SW480 (cell line): ENCODE results near the gene RNF208.
"Not testable (repeated sequence)": the region's sequence is repeated elsewhere in the genome, so short reads cannot be mapped to it uniquely, and the experiment has no call there.

Experiments used
- DNase-seq: peaks from one replicate; pipeline ENCODE4 v3.0.0-alpha.2; 2016; ENCODE audit warnings: low spot score

Gene RNF208, protein sequence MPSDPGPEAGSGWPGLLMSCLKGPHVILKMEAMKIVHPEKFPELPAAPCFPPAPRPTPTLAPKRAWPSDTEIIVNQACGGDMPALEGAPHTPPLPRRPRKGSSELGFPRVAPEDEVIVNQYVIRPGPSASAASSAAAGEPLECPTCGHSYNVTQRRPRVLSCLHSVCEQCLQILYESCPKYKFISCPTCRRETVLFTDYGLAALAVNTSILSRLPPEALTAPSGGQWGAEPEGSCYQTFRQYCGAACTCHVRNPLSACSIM

GRCh38 chr9:137222190-137223077 is at the start of gene RNF208:
TSS of gene RNF208 (minus strand) at chr9:137222240. CDS start at chr9:137221212, 1,028 bp downstream.
- DNase-seq = no peak

DNA sequence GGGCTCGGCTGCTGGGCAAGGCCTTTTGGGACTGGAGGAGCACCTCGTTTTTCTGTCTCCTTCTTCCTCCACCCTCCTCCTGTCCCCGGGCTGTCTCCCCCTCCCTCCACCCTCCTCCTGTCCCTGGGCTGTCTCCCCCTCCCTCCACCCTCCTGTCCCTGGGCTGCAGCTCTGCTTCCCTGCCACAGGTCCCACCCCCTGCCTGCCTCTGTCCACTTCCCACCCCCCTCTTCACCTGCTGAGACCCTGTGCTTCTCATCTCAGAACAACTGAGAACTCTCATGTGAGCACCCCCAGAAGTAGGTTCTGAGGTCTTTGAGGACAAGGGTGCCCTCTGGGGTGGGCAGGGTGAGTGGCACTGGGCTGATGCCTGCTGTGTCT is 49.6 kb upstream of the RNF208 start:
- DNase-seq = no peak

DNA sequence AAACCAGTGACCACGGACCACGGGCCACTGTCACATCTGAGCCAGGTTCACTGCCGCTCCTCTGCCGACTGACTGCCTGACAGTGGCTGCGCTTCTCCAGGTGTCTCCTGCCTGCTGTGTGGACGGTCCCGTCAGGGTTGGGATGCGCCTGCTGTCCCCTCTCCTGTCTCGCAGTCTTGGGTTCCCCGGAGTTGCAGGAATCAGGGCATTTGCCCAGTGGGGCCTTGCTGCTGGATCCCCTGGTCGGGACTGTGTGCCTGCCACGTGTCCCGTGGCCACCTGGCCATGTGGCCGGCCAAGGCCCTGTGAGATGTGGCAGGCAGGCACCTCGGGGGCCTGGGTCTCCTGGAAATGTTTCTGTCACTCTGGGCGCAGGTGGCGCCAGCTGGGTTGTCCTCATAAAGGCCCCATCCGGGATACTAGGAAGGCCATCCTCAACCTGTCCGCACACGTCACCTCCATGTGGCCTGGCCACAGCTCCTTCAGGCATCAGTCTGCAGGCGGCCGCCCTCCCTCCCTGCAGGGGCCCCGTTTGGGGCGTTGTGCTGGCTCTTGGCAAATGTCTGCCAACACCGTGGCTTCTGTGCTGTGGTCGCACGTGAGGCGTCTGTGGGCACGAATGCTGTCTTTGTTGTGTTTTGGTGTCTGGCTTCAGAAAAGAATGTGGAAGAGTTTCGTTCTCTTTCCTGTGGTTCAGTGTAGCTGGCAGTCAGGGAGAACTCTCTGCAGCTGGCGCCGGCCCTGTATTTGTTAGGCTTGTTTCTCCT is 49.1 kb upstream of the RNF208 start:
- DNase-seq = no peak

DNA sequence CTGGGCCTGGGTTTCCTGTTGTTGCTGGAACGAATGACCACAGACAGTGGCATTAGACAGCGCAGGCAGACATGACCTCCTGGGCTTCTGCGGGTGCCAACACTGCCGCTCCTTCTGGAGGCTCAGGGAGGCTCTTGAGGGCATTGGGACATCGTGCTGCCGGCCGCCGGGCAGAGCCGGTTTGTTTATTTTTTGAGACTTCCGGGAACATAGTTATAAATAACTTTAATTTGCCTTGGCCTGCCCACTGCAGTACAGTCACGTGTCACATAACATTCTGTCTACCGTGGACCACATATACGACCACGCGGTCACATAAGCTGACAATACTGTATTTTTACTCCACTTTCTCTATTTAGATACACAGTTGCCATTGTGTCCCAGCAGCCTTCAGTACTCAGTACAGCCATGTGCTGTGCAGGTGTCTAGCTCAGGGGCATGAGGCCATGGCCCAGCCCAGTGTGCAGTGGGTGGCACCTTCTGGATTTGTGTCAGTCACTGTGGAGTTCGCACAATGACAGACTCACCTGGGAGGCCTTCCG is 47.3 kb upstream of the RNF208 start:
- no peak for DNase-seq

DNA sequence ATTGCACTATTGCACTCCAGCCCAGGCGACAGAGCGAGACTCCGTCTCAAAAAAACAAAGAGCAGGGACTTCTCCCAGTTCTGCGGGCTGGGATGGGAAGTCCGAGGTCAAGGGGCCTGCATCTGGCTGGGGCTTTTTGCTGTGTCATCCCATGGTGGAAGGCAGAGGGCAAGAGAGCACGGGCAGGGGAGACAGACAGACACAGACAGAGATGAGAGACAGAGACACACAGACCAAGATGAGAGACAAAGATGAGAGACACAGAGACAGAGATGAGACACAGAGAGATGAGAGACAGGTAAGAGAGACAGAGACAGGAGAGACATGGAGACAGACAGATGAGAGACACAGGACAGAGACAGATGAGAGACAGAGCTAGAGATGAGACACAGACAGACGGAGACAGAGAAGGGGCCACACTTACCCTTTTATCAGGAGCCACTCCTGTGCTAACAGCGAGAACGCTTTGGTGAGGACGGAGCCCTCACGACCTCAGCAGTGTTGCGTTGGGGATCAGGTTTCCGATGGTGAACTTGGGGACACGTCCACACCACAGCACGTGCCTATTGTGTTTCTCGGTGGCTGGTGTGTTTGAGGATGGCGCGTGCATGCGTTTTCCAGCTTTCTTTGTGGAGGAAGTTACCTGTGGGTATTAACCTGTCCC is 46.6 kb upstream of the RNF208 start:
- no peak for DNase-seq

DNA sequence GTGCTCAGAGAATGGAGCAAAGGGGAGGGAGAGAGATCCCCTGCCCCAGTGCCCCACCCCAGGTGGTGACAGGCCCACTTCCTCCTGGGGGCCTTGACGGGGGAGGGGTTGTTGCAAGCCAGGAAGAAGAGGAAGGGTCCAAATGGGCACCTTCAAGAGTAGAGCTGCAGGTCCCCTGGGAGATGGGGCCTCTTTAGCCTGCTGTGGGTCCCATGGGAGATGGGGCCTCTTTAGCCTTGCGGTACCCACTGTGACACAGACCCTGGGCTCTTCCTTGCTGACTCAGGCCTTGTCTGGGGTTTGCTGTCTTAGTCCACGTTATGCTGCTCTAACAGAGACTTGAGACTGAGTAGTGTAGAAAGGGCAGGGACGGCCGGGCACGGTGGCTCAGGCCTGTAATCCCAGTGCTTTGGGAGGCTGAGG is 45.9 kb upstream of the RNF208 start:
- no peak for DNase-seq

- no peak for DNase-seq
Measured at GRCh38 chr9:137266585-137267453, 44.8 kb upstream of the RNF208 start.

DNA sequence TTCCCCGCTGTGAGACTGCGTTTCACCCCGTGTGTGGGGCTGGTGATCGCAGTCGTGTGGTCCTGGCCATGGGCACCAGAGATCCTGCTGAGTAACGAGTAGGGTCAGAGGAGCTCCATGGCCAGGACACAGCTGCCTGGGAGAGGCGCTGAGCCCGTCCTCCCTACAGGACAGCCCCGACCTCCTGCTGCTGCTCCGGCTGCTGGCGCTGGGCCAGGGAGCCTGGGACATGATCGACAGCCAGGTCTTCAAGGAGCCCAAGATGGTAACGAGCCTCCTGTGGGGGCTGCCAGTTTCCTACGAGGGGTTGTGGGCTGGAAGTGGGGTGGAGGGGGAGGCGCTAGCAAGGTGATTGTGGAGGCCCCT is 44.1 kb upstream of the RNF208 start:
- no peak for DNase-seq

DNA sequence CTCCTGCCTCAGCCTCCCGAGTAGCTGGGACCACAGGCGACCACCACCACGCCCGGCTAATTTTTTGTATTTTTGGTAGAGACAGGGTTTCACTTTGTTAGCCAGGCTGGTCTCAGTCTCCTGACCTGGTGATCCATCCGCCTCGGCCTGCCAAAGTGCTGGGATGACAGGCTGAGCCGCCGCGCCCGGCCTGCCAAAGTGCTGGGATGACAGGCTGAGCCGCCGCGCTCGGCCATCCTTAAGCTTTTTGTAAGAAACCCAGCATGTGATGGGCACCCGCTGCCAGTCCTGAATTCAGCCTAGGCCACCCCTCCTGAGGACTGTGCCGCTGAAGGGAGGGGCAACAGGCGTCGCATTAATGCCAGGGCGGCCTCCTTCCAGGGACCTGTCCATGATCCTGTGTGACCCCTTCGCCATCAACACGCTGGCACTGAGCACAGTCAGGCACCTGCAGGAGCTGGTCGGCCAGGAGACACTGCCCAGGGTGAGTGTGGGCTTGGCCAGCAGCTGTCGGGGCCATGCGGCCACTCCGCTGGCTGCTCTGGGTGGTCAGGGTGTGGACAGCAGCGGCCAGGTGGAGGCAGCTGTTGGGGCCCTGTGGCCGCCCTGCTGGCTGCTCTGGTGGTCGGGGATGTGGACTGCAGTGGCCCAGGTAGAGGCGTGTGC is 43.6 kb upstream of the RNF208 start:
- no peak for DNase-seq

DNA sequence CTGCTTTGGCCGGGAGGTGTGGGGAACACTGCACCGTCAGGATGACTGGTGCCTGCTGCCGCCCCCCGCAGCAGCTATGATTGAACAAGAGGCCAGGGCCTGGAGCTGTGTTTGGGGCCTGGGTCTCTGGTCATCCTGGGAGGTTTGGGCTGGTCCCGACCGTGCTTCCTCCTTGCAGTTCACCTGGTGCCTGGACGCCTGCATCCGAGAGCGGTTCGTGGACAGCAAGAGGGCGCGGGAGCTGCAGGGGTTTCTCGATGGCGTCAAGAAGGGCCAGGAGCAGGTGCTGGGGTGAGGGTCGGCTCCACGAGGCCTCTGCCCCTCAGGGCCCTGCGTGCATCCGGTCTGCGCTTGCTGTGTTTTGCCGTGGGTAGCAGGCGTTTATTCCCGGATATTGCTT is 42.0 kb upstream of the RNF208 start:
- no peak for DNase-seq

DNA sequence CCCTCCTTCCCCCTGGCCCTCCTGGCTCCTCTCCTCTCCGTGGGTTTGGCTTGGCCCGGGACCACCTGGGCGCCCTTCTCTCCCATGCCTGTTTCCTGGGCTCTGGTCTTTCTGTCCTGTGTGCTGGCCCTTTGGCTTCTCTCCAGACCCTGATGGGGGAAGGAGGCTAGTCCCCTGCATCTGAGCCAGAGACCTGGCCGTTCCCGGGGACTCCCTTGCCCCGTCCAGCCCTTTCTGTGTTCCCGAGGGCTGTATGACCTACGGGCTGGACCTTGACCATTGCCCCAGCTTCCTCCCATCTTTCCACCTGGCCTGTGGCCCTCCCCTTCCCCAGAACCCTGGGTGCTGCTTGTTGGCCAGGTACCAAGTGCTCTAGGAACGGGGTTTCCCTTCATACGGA is 41.5 kb upstream of the RNF208 start:
- no peak for DNase-seq

DNA sequence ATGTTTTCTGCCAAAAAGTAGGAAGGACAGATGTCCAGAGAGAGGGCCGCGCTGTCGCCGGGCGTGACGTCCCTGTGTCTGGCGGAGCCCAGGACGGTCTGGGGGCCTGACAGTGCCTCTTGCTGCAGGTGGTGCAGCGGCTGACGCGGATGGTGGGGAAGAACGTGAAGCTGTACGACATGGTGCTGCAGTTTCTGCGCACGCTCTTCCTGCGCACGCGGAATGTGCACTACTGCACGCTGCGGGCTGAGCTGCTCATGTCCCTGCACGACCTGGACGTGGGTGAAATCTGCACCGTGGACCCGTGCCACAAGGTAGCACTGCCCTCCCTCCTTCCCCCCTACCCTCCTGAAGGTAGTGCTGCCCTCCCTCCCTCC is 40.9 kb upstream of the RNF208 start:
- DNase-seq = no peak

- not testable (repeated sequence) for DNase-seq
Measured at GRCh38 chr9:137262173-137262908, 40.3 kb upstream of the RNF208 start.

DNA sequence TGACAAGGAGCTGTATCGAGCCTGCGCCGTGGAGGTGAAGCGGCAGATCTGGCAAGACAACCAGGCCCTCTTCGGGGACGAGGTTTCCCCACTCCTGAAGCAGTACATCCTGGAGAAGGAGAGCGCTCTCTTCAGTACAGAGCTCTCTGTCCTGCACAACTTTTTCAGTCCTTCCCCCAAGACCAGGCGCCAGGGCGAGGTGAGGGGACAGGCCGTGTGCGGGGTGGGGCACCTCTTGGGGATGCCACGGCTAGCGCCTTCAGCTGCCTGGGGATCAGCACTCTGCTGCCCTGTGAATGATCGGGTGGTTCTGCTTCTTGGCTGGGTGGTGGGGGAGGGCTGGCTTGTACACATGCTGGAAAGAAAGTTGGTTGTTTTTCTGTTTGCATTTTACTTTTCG is 34.8 kb upstream of the RNF208 start:
- DNase-seq = no peak

DNA sequence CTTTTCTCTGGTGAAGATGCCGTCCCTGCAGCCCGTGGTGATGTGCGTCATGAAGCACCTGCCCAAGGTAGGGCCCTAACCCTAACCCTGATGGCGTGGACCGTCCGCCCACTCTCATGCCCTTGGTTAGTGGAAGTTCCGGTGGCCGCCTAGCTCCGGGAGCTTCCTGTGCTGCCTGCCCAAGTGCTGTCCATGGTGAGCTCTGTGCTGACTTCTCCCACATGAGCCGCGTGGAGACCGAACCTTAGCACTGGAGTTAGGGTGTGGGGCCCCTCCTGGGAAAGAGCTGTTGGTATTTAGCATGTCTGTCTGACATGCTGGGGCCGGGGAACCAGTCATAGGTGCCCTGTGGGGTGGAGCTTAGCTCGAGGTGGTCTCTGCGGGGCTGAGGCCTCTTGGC is 34.3 kb upstream of the RNF208 start:
- no peak for DNase-seq

- peak; percentile 37 for DNase-seq
Measured at GRCh38 chr9:137255448-137256114, 33.5 kb upstream of the RNF208 start.

- DNase-seq = peak; percentile 72
Measured at GRCh38 chr9:137254624-137255447, 32.8 kb upstream of the RNF208 start, which contains the start of gene NELFB. TSS of gene NELFB (plus strand) at chr9:137255327.
